C1 segment of cervical spinal cord (tissue), 14 donors: Measurements from ENCODE around the gene SLITRK6.
"Not testable (repeated sequence)": the region's sequence is repeated elsewhere in the genome, so short reads cannot be mapped to it uniquely, and the experiment has no call there.

ENCODE experiments used
- DNase-seq, 14 donors: peaks; one replicate each; lab custom pipeline; 2025; lab: John Stamatoyannopoulos, UW

SLITRK6 gene, protein sequence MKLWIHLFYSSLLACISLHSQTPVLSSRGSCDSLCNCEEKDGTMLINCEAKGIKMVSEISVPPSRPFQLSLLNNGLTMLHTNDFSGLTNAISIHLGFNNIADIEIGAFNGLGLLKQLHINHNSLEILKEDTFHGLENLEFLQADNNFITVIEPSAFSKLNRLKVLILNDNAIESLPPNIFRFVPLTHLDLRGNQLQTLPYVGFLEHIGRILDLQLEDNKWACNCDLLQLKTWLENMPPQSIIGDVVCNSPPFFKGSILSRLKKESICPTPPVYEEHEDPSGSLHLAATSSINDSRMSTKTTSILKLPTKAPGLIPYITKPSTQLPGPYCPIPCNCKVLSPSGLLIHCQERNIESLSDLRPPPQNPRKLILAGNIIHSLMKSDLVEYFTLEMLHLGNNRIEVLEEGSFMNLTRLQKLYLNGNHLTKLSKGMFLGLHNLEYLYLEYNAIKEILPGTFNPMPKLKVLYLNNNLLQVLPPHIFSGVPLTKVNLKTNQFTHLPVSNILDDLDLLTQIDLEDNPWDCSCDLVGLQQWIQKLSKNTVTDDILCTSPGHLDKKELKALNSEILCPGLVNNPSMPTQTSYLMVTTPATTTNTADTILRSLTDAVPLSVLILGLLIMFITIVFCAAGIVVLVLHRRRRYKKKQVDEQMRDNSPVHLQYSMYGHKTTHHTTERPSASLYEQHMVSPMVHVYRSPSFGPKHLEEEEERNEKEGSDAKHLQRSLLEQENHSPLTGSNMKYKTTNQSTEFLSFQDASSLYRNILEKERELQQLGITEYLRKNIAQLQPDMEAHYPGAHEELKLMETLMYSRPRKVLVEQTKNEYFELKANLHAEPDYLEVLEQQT

DNA sequence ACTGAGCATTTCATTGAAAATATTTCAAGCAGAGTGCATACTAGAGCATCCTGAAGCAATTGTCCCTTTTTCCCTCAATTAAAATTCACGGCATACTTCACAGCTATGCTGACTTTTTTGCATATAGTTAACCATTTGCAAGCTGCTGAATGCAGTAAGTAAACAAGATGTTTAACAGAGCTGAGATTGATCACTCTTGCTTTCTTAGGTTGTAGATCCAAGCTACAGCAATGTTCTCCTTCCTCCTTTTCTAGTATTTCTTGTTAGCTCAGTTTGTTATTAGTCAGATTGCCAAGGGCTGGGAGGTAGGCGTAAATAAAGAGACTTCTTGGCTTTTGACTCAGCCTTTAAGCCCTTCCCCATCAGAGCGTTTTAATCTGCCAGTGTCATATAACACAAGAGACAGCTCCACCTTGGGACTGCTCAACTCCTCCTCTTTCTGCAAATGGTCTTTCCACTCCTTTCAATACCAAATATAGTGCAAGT is at the start of gene SLITRK6:
TSS of gene SLITRK6 (minus strand) at position 323 of the 486 bp plus-strand sequence. CDS start 2,911 bp downstream, outside the sequence.
- DNase-seq: peak in 1 of 14 donors; percentile 69

DNA sequence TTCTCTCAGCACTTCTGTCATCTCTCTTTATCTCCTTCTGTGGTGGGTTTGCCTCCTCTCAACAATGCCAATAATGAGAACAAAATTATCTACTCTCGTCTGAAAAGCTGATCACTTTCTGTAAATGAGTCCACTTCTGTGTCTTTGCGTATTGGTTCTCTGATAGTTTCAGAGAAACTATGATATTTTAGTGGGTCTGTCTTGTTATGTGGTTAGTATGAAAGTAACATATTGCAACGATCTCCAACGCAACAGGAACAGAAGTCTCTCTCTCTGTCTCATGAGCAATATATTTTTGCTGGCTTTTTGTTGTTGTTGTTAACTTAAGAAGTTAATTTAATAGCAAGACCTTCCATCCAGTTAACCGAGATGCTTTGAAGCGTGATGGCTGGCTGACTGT is 47.8 kb upstream of the SLITRK6 start:
- DNase-seq: no peak

DNA sequence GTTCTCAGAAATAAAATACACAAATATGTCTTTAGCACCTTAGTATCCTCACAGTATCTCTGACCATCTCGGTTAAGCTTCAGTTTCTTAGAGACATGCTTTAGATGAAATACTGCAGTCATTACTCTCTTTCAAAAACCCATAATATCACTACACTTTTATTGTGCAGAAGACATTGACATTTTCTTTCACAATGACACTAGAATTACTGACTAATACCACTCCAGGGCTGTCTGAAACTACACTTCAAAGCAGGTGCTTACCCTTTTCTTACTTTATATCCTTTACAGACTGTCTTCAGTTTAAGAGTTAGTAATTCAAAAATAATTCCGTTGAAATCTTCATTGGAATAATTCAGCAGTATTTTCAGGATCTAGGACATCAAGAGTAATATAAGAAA is 42.2 kb upstream of the SLITRK6 start:
- DNase-seq: no peak

DNA sequence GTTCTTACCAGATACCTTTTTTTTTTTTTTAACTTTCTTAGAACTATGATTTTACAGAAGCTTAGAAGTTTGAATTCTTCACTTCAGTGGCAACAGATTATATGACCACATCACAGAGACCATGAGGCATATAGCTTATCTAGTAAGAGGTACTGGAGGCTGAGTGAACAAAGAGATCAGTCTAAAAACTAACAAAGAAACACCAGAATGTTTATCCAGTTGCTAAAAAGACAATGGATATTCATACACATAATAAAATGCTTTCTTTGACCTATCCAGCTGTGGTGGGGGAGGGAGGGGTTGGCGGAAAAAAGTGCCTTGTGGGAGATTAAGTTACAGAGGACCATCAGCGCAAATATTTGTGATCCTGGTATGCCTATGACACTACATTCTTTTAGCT is 34.7 kb upstream of the SLITRK6 start:
- no peak for DNase-seq

DNA sequence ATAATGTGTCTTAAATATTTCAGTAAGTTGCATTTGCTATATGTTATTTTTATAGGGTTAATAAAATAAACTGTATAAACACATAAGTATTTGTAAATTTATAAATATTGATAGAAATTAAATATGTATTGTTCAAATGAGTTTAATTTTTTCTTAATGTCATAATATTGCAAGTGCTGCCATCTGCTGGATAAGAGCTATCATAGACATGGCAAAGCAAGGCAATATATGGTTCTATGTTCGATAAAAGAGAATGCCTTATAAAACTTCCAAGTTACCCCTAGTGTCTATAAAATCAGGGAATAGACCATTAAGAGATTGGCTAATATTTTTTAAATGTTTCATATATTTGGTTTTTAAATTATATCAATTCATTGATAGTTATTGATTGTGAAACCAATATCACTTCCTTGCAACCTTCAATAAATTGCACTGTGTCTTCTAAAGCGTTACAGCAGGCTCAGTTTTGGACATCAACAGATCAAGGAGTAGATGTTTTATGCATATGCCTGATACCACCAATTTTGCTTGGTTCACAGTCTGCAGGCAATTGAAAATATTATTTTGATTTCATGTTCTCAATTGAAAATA is 29.0 kb upstream of the SLITRK6 start:
- DNase-seq: no peak

DNA sequence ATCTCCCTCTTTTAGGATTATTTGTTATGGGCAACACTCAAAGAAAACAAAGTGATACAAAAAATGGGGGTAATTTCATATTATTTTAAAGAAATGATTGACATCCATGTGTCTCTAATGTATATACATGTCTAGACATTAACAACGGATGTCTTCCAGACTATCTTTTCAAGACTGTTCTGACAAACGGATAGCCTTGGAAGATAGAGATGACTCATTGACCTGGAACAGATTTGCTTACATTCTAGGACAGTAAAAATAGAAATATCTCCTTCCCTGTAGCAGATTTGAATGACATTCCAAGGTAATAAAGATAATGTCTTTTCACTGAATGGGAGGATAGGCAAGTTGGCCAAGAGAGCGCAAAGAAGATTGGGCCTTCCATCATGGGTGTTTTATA is 26.2 kb upstream of the SLITRK6 start:
- no peak for DNase-seq

DNA sequence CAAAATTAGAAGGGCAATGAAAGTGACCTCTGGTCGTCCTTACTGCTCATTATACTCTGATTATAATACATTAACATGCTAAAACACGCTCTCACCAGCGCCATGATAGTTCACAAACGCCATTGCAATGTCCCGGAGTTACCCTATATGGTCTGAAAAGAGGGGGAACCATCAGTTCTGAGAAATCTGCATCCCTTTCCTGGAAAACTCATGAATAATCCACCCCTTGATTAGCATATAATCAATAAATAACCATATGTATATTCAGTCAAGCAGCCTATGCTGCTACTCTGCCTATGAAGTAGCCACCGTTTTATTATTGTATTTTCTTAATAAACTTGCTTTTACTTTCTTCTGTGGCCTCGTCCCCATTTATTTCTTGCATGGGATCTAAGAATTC is 24.6 kb upstream of the SLITRK6 start:
- DNase-seq: no peak

DNA sequence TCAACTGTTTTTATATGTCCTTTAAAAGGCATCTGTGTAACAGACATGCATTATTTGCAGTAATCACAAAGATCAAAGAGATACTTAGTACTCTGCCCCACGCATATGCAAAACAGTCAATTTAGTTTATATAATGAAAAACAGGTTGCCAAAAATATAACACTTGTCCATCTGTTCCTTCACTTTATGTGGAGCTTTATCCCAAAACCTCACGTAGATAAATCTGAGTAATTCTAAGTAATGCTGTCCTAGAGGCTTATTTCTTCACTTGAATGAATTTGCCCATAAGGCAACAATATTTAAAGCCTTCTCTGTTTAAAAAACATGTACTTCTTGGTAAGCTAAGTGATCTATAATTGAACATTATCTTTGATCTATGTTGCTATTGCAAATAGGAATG is 20.3 kb upstream of the SLITRK6 start:
- DNase-seq: no peak

DNA sequence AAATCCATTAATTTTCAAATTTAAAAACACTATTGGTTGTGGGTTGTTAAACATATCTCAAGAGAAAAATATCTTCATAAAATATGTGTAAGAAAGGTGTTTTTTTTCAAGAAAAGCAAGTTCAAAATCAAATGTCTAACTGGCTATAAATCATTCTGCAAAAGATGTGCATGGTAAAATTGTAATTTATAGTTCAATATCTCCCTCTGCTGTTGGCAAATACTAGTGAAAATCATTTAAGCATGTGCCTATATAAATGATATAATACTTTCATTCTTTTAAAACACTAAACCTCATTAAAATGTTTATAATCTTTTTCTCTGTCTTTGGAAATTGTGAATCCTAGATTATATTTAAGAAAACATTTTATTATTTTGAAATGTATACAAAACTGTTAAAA is 17.2 kb upstream of the SLITRK6 start:
- no peak for DNase-seq

DNA sequence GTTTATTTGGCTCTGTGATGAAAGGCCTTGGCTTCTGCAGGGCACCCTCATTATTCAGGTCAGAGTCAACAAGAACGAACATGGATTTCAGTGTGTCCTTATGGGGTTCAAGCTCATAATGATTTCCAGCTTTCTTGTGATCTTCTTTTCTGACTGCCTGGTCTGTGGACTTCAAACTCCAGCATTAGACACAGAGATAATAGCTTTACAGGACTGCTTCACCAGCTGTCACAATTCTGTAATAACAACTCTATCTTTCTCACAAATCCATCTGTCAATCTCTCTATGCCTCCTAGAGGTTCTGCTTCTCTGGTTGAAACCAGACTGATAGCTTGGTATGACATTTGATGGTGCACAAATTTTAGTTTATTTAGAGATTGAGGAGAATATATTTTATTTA is 13.1 kb upstream of the SLITRK6 start:
- DNase-seq: no peak

DNA sequence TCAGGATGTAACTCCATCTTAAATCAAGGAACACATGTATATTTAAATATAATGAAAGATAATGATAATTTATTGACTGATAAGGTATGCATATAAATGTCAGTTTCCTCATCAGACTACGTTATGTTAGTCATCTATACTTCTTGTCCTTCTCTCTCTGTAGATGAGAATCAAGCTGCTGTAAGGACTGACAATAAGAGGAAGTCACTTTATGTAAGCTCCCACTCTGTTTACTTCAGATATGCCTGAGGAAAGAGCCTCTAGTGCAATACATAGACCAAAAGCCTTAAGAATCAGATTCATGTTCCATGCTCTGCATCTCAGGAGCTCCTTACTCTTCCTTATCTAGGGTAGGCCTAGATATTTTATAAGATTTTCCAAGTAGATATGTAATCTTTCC is 9.6 kb upstream of the SLITRK6 start:
- no peak for DNase-seq

DNA sequence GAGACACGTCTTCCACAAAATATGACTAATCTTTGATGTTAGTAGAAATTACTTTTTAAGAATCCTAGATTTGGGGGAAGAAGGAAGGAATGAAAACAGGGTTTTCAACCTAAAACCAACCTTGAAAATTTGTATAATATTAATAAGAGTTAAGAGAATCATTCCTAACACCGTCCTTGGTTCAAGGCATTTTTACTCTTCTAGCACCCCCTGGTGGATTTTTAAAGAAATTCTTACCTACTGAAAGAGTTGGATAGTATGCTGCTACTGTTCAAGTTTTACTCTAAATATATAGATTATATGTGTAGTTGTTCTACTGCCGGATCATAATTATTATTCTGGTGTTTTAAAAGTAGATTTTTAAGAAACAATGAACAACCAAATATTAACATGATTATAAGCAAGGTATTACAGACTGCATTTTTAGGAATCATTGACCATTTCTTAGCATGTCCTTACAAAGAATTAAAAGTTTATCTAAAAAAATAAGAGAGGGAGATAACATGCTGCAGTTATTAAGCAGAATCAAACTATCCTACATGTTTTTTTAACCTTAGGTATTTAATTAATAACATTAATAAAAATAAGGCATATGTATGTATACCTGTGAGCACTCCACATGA is 7.4 kb upstream of the SLITRK6 start:
- peak in 1 of 14 donors; percentile 67 for DNase-seq

DNA sequence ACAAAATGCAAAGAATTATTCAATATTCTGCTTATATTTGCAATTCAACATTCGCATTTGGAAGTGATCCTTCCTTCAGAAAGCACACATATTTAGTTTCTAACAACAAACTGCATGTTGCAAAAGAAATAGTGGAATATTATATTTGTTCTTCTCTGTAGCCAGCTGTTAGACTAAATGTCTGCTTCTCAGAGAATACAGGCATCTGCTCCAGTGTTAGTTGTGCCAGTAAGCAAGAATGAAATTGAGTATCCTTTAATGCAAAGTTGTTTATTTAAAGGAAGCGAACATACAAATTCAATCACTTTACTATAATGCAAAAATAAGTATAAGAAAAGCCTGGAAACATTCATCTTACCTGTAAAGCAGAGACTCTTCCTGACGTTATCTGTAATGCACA is 663 bp downstream of the SLITRK6 start:
- peak in 1 of 14 donors; percentile 26 for DNase-seq

DNA sequence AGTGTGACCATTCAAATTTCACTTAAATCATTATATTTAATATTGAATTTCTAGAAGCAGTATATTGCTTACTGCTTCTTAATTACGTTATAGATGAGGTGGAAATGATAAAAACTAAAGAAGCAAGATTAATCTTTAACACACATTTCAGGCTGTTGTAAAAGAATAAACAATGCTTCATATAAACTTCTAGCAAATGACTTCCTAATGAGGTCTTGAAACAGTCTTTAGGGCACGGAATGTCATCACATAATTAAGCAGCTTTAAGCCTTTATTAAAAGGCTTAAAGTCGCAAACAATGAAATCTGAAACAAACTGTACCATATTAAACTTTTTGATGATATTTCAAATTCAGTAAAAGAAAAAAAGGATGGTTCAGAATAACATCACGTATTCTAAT is 1.9 kb downstream of the SLITRK6 start:
- DNase-seq: peak in 1 of 14 donors; percentile 26

DNA sequence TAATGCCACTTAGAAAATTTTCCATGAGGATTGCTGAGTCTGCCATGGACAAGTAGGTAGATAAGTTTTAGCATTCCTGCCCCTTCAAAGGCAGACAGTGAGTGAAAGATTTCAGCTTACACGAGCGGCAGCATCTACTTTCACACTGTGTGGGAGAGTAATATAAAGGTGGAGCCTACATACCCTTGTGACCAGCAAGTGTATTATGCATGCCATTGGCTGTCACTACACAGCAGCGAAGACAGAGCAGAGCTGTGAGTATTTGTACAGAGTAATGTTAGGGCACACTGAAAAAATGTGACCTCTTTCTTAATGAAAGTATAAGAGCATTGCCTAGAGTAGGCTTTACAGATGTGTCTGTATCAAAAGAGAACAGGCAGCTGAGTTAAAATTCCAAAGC is 14.0 kb downstream of the SLITRK6 start:
- DNase-seq: no peak

DNA sequence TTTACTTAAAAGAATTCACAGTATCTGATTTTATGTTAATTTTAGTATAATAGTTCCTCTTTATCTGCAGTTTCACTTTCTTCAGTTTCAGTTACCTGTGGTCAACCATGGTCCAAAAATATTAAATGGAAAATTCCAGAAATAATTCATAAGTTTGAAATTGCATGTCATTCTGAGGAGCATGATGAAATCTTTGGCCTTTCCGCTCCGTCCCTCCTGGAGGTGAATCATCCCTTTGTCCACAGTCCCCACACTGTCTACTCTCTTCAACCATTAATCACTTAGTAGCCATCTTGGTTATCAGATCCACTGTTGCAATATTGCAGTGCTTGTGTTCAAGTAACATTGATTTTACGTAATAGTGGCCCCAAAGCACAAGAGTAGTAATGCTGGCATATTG is 26.9 kb downstream of the SLITRK6 start:
- DNase-seq: no peak

DNA sequence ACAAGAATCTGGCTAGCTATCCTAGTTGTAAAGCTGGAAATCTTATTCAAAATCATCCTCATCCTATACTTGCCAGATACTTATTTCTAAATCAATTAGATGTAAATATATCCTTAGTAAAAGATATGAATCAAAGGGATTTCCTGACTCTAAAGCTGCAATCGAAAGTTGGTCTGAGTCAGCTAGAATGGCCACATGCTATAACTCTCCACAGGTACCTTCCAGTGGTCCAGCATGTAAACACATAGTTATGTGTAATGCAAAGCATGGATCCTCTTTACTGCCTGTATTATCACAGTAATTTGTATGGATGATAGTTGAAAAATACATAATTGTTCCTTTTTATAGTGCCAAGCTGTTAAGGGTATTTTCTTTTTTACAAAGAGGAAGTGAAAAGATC is 27.4 kb downstream of the SLITRK6 start:
- DNase-seq: no peak

DNA sequence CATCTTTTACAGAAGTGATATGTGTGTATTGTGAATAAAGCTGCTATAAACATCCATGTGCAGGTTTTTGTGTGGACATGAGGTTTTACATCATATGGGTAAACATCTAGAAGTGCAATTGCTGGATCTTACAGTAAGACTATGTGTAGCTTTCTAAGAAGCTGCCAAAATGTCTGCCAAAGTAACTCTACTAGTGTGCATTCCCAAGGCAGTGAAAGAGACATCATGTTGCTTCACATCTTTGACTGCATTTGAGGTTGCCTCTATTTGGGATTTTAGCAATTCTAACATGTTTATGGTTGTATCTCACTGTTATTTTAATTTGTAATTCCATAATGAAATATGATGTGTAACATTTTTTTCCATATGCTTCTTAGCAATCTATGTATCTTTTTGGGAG is 30.3 kb downstream of the SLITRK6 start:
- no peak for DNase-seq

DNA sequence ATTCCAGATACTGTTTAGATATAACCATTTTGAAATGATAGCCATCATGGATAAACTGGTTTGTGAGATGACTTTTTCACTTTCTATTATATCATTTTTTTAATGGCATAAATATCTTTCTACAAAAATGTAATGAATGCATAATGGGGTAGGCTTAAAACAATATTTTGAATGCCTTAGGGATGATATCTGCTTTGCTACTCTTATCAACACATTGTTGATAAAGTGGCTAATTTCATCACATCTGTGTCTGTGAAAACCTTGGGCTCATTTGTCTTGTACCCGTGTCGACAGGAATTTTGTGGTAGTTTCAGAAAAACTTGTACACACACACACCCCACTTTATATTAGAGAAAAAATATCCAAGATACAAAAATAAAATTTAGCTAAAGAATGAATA is 44.1 kb downstream of the SLITRK6 start:
- no peak for DNase-seq

DNA sequence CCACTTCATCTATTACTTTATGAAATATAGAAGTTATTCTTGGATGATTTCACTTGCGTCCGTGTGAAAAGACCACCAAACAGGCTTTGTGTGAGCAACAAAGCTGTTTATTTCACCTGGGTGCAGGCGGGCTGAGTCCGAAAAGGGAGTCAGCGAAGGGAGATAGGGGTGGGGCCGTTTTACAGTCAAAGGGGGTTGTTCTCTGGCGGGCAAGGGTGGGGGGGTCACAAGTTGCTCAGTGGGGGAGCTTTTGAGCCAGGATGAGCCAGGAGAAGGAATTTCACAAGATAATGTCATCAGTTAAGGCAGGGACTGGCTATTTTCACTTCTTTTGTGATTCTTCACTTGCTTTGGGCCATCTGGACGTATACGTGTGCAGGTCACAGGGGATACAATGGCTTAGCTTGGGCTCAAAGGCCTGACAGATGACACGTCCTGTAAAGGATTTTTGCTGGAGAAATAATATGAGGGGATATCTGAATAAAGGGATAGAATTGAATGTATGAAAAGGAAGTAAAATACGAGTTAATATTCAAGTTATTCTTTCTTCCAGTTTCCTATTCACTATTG is 55.9 kb downstream of the SLITRK6 start:
- DNase-seq: not testable (repeated sequence)
